Esophagus squamous epithelium (tissue), 5 donors: Measurements from ENCODE around the gene CFAP161. TPM values are rescaled to one million over a fixed set of nuclear protein-coding genes. Genes with fewer than 3 reads are reported as not detected.

ENCODE experiments used
- DNase-seq: peaks from one replicate; lab custom pipeline; 2025; lab: John Stamatoyannopoulos, UW
- H3K27ac ChIP-seq, 4 donors: fragments of 200-600 bp; sonication (generic); one replicate each; pipeline ENCODE4 v1.5.1; 2016 to 2019; ENCODE audit warnings: mild to moderate bottlenecking in 1 of 4
- H3K27me3 ChIP-seq, 4 donors: fragments of 200-600 bp; sonication (generic); 1 replicate in 3 of 4; 2 replicates in 1 of 4; pipeline versions ENCODE4 v1.5.1 to v1.6.0; 2017 to 2021; ENCODE audit warnings: antibody characterized with exemption in 1 of 4
- H3K36me3 ChIP-seq, 3 donors: fragments of 200-600 bp; sonication (generic); one replicate each; pipeline ENCODE4 v1.5.1; 2016 to 2019
- H3K4me1 ChIP-seq, 3 donors: fragments of 200-600 bp; sonication (generic); one replicate each; pipeline ENCODE4 v1.5.1; 2017 to 2019
- H3K4me3 ChIP-seq, 4 donors: fragments of 200-600 bp; sonication (generic); 1 replicate in 3 of 4; 2 replicates in 1 of 4; pipeline ENCODE4 v1.5.1; 2016 to 2019; ENCODE audit warnings: mild to moderate bottlenecking in 2 of 4, moderate library complexity in 1 of 4
- H3K9me3 ChIP-seq, 3 donors: fragments of 200-600 bp; sonication (generic); one replicate each; pipeline ENCODE4 v1.5.1; 2016 to 2019
- POLR2A ChIP-seq, 4 donors: fragments of 450-650 bp; IDR thresholded peaks; one replicate each; pipeline ENCODE4 v1.6.1; 2017; ENCODE audit warnings: antibody characterized with exemption in 4 of 4, mild to moderate bottlenecking in 4 of 4, moderate library complexity in 3 of 4
- WGBS, 2 donors: methylation state at CpG; one replicate each; pipeline ENCODE4 v1.1.5; 2018; 5-methylcytosine and 5-hydroxymethylcytosine counted together
- intact Hi-C: fragments of 100-400 bp; cut with DNase I; formaldehyde crosslinking; loops from one replicate; pipeline ENCODE4 v1.15.0; 2022
- total RNA-seq, 4 donors: library from RNA; depleted of rRNA; stranded (reverse); fragments of >200 nt; gene quantifications; one replicate each; pipeline ENCODE4 v1.1.0, GENCODE V29; 2016
- TF ChIP-seq, protein P1 (sequence below), 6 experiments: fragments of 450-650 bp in 4 of 6; fragments of 200-600 bp in 2 of 6; sonication (generic) in 2 of 6; IDR thresholded peaks; one replicate each; pipeline ENCODE4 v1.5.1; 2016 to 2019; ENCODE audit warnings: antibody characterized with exemption in 6 of 6, mild to moderate bottlenecking in 4 of 6, moderate library complexity in 4 of 6
- donor health status: DM: yes; HTN: yes; CAD: no.

Gene CFAP161
- total RNA-seq, 4 donors from 2014 or later = 0.38 to 0.88 TPM; not detected in 2

- WGBS, 2 donors = 89 to 90% methylated on average over 3 of the region's 3 CpGs
- TF ChIP-seq, protein P1, sequence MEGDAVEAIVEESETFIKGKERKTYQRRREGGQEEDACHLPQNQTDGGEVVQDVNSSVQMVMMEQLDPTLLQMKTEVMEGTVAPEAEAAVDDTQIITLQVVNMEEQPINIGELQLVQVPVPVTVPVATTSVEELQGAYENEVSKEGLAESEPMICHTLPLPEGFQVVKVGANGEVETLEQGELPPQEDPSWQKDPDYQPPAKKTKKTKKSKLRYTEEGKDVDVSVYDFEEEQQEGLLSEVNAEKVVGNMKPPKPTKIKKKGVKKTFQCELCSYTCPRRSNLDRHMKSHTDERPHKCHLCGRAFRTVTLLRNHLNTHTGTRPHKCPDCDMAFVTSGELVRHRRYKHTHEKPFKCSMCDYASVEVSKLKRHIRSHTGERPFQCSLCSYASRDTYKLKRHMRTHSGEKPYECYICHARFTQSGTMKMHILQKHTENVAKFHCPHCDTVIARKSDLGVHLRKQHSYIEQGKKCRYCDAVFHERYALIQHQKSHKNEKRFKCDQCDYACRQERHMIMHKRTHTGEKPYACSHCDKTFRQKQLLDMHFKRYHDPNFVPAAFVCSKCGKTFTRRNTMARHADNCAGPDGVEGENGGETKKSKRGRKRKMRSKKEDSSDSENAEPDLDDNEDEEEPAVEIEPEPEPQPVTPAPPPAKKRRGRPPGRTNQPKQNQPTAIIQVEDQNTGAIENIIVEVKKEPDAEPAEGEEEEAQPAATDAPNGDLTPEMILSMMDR (IDR thresholded peaks at IDR 0.05) = no peak
- no peak for TF ChIP-seq POLR2A (IDR thresholded peaks at IDR 0.05)
- no peaks in the 10 kb centered on the region for H3K36me3 ChIP-seq
- H3K27ac ChIP-seq = peak overlapping the region in 3 of 4 donors; percentile 31 to 84 (median 73)
- no peak overlapping the region for H3K4me3 ChIP-seq
- peaks cover 0 to 13% (median 0%) of the 10 kb centered on the region in 4 donors for H3K27me3 ChIP-seq
- H3K9me3 ChIP-seq = no peaks in the 10 kb centered on the region
- intact Hi-C loops = no loop called here
- peaks cover 5 to 16% (median 11%) of the 10 kb centered on the region in 3 donors for H3K4me1 ChIP-seq
- DNase-seq = no peak
Measured at GRCh38 chr15:81191701-81192100, 57.6 kb downstream of the CFAP161 start.

- intact Hi-C loops = no loop called here
- Histone ChIP-seq H3K4me3 (no peak overlapping the region), H3K9me3 (no peaks in the 10 kb centered on the region), H3K27ac (no peak overlapping the region), H3K27me3 (peaks cover 0 to 17% (median 0%) of the 10 kb centered on the region in 4 donors), H3K36me3 (no peaks in the 10 kb centered on the region), H3K4me1 (peaks cover 5 to 16% (median 11%) of the 10 kb centered on the region in 3 donors)
- TF ChIP-seq POLR2A (IDR thresholded peaks at IDR 0.05) = no peak
- TF ChIP-seq, protein P1 (IDR thresholded peaks at IDR 0.05) = no peak
- no peak for DNase-seq
- WGBS, 2 donors = 55 to 78% methylated on average over 1 to 2 of the region's 5 CpGs
Measured at GRCh38 chr15:81194723-81195122, 60.7 kb downstream of the CFAP161 start.

GRCh38 chr15:81195339-81195864, 61.3 kb downstream of the CFAP161 start:
- Histone ChIP-seq H3K4me1 (peaks cover 0 to 9% (median 4%) of the 10 kb centered on the region in 3 donors), H3K27me3 (peaks cover 0 to 13% (median 0%) of the 10 kb centered on the region in 4 donors), H3K27ac (no peak overlapping the region), H3K36me3 (no peaks in the 10 kb centered on the region), H3K9me3 (no peaks in the 10 kb centered on the region), H3K4me3 (no peak overlapping the region)
- intact Hi-C loops = no loop called here
- 78 to 94% methylated on average over 3 to 6 of the region's 8 CpGs for WGBS, 2 donors
- no peak for DNase-seq
- no peak for TF ChIP-seq POLR2A (IDR thresholded peaks at IDR 0.05)
- TF ChIP-seq, protein P1 (IDR thresholded peaks at IDR 0.05) = no peak

DNA sequence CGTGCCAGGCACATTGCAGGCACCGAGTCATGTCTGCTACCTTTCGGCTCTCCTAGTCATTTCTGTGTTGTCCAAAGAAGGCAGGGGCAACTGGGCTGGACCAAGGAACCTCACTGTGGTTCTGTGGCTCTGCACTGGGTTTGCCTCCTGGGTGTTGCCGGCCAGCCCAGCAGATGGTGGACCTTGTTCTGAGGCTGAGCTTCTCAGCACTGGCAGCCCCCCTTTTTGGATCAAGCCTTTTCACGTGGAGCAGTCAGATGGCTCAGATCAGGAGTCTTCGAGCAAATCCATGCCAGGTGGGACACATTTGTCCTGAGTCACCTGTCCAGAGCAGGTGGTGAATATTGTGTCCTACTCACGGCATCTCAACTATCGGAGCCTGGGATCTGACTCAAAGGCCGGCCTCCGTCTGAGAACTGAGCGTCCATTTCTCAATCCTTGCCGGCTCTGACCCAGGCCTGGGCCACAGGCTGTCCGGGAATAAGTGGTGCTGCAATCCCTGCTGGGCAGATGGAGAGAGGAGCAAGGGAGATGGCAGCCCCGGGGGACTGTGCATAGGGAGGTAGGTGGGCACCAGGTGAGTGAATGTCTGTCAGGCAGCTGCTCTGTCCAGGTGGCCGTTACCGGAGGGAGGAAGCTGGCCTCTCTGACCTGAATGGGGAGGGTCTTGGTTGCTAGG, 62.6 kb downstream of the CFAP161 start, which contains the start of gene IL16:
Gene IL16 (plus strand): TSS at position 304 of the 679 bp plus-strand sequence. CDS start 28,521 bp downstream, outside the sequence.
- Histone ChIP-seq H3K36me3 (no peaks in the 10 kb centered on the region), H3K4me1 (peaks cover 0 to 4% (median 0%) of the 10 kb centered on the region in 3 donors), H3K4me3 (no peak within 1 kb of the TSS), H3K9me3 (no peaks in the 10 kb centered on the region), H3K27ac (no peak within 1 kb of the TSS), H3K27me3 (peaks cover 0 to 13% (median 0%) of the 10 kb centered on the region in 4 donors)
- whole genome bisulfite sequencing, 2 donors = 72 to 89% methylated on average over 4 to 6 of the region's 16 CpGs
- TF ChIP-seq, protein P1 (IDR thresholded peaks at IDR 0.05) = no peak
- TF ChIP-seq POLR2A (IDR thresholded peaks at IDR 0.05) = no peak
- no peak for DNase-seq
- intact Hi-C loops = no loop called here

- no peak for TF ChIP-seq POLR2A (IDR thresholded peaks at IDR 0.05)
- TF ChIP-seq, protein P1 (IDR thresholded peaks at IDR 0.05) = no peak
- no peak overlapping the region for H3K4me3 ChIP-seq
- peaks cover 0 to 13% (median 0%) of the 10 kb centered on the region in 4 donors for H3K27me3 ChIP-seq
- H3K4me1 ChIP-seq = peaks cover 0 to 4% (median 0%) of the 10 kb centered on the region in 3 donors
- intact Hi-C loops = no loop called here
- WGBS, 2 donors = 82 to 83% methylated on average over 5 to 7 of the region's 7 CpGs
- H3K9me3 ChIP-seq = no peaks in the 10 kb centered on the region
- no peak overlapping the region for H3K27ac ChIP-seq
- no peaks in the 10 kb centered on the region for H3K36me3 ChIP-seq
- DNase-seq = no peak
Measured at GRCh38 chr15:81197255-81197630, 63.2 kb downstream of the CFAP161 start.
